HepG2 (cell line): ENCODE data around the gene SYNGAP1. TPM values are rescaled to one million over a fixed set of nuclear protein-coding genes. Genes with fewer than 3 reads are reported as not detected.

Experiments used
- ATAC-seq: fragments of 200-7000 bp; cut with Tn5 transposase; 3 replicates; pipeline ENCODE4 v1.9.1; 2020; ENCODE audit warnings: mild to moderate bottlenecking, moderate library complexity
- BruUV-seq: library from RNA; stranded (reverse); fragments of 400-500 nt; replicated peaks from 2 replicates; lab custom pipeline; 2021; lab: Mats Ljungman, UMichigan
- CTCF ChIA-PET: fragments of 300-600 bp; formaldehyde crosslinking; extraction: SDS; loops from one replicate; lab custom pipeline; 2021; ENCODE audit warnings: low total read pairs, inconsistent platforms, low intra/inter-chr PET ratio; lab: Yijun Ruan, JAX
- POLR2A ChIA-PET: fragments of 350-600 bp; sonication (Branson Sonifier 250); formaldehyde crosslinking; loops from one replicate; lab custom pipeline; 2020; ENCODE audit warnings: antibody characterized with exemption, inconsistent platforms; lab: Yijun Ruan, JAX
- DNase-seq: peaks from one replicate; pipeline ENCODE4 v3.0.0-alpha.2; 2015; ENCODE audit warnings: low spot score
- FAIRE-seq: peaks from 3 replicates; lab custom pipeline; 2011; peaks lifted over from hg19 to GRCh38; lab: Jason Lieb, UNC
- H2AFZ ChIP-seq: one replicate; pipeline ENCODE4 v1.6.1; 2011; ENCODE audit warnings: low read length, inconsistent platforms
- H3K27ac ChIP-seq: fragments of 300-600 bp; 3 replicates; pipeline ENCODE4 v1.8.0; 2011; ENCODE audit warnings: mixed run types, mild to moderate bottlenecking, mixed read lengths, low read length, inconsistent platforms; ENCODE audit not compliant: insufficient read depth; ENCODE audit errors: extremely low read length
- H3K27me3 ChIP-seq, 2 experiments: fragments of 200-600 bp in 1 of 2; 2 replicates in 1 of 2; 3 replicates in 1 of 2; pipeline versions ENCODE4 v1.6.0 to v1.8.0; 2011; ENCODE audit warnings: low read length in 2 of 2, mild to moderate bottlenecking in 2 of 2, moderate library complexity in 2 of 2, inconsistent platforms in 1 of 2; ENCODE audit not compliant: insufficient read depth in 2 of 2, control insufficient read depth in 1 of 2
- H3K36me3 ChIP-seq, 2 experiments: fragments of 200-600 bp in 1 of 2; replicated peaks in 1 of 2; 2 replicates in 1 of 2; 3 replicates in 1 of 2; pipeline versions ENCODE4 v1.5.1 to v1.8.0; 2011; ENCODE audit warnings: low read length in 2 of 2, inconsistent platforms in 1 of 2; ENCODE audit not compliant: insufficient read depth in 2 of 2, control insufficient read depth in 1 of 2
- H3K4me1 ChIP-seq: 2 replicates; pipeline ENCODE4 v1.5.1; 2012; ENCODE audit warnings: low read length, inconsistent platforms; ENCODE audit not compliant: insufficient read depth
- H3K4me2 ChIP-seq: 2 replicates; pipeline ENCODE4 v1.6.0; 2011; ENCODE audit warnings: low read depth, low read length, inconsistent platforms
- H3K4me3 ChIP-seq, 3 experiments: fragments of 200-600 bp in 1 of 3; sonication (generic), shearing (Covaris generic) in 1 of 3; replicated peaks in 1 of 3; 2 replicates each; pipeline ENCODE4 v1.5.1; 2011 to 2016; ENCODE audit warnings: low read length in 3 of 3, inconsistent platforms in 2 of 3, low read depth in 2 of 3, mild to moderate bottlenecking in 2 of 3, control low read depth in 1 of 3, mixed read lengths in 1 of 3; ENCODE audit not compliant: insufficient read depth in 1 of 3
- H3K79me2 ChIP-seq: one replicate; pipeline ENCODE4 v1.6.1; 2011; ENCODE audit warnings: low read length, inconsistent platforms; ENCODE audit not compliant: insufficient read depth
- H3K9ac ChIP-seq: 2 replicates; pipeline ENCODE4 v1.6.0; 2011; ENCODE audit warnings: mild to moderate bottlenecking, low read depth, low read length, inconsistent platforms; ENCODE audit not compliant: insufficient read depth
- H3K9me3 ChIP-seq: 2 replicates; pipeline ENCODE4 v1.5.1; 2012; ENCODE audit warnings: mild to moderate bottlenecking, low read length
- H4K20me1 ChIP-seq: 2 replicates; pipeline ENCODE4 v1.6.0; 2011; ENCODE audit warnings: inconsistent platforms, mild to moderate bottlenecking, low read length, moderate library complexity; ENCODE audit not compliant: insufficient read depth
- DMTF1 ChIP-seq: sonication (generic); formaldehyde crosslinking; IDR thresholded peaks from 2 replicates; pipeline ENCODE4 v1.4.0; 2020; ENCODE audit warnings: mild to moderate bottlenecking, missing genetic modification reagents
- ESRRA ChIP-seq: sonication (generic); formaldehyde crosslinking; IDR thresholded peaks from 2 replicates; pipeline ENCODE4 v1.5.1; 2020; ENCODE audit warnings: mild to moderate bottlenecking, low read depth, missing genetic modification reagents
- FOXA3 ChIP-seq: IDR thresholded peaks from 2 replicates; pipeline ENCODE4 v1.6.1; 2016; ENCODE audit warnings: missing genetic modification reagents, missing compliant biosample characterization
- NR2F2 ChIP-seq: IDR thresholded peaks from 2 replicates; pipeline ENCODE4 v1.6.1; 2012; ENCODE audit warnings: low read depth, inconsistent platforms, borderline replicate concordance
- SAFB2 ChIP-seq: sonication (generic); formaldehyde crosslinking; IDR thresholded peaks from 2 replicates; pipeline ENCODE4 v1.5.1; 2020; ENCODE audit warnings: missing genetic modification reagents, low read depth, mild to moderate bottlenecking, borderline replicate concordance
- SOX13 ChIP-seq, 3 experiments: fragments of 450-650 bp in 1 of 3; sonication (generic) in 1 of 3; formaldehyde crosslinking in 1 of 3; IDR thresholded peaks in 2 of 3; conservative IDR thresholded peaks in 1 of 3; 2 replicates each; pipeline versions ENCODE4 v1.5.0 to v1.6.1; 2016 to 2020; ENCODE audit warnings: antibody characterized with exemption in 1 of 3, mild to moderate bottlenecking in 1 of 3, missing compliant biosample characterization in 1 of 3, missing genetic modification reagents in 1 of 3, moderate library complexity in 1 of 3
- YY1 ChIP-seq: IDR thresholded peaks from 2 replicates; pipeline ENCODE4 v1.6.1; 2011; ENCODE audit warnings: low read length, low read depth, moderate library complexity, mild to moderate bottlenecking; ENCODE audit not compliant: insufficient read depth, insufficient replicate concordance
- ZFP36L2 ChIP-seq: sonication (generic); formaldehyde crosslinking; IDR thresholded peaks from 2 replicates; pipeline ENCODE4 v1.4.0; 2020; ENCODE audit warnings: missing genetic modification reagents
- ZMYM3 ChIP-seq: sonication (generic); formaldehyde crosslinking; IDR thresholded peaks from 2 replicates; pipeline ENCODE4 v1.5.1; 2020; ENCODE audit warnings: mild to moderate bottlenecking, missing genetic modification reagents
- ZNF121 ChIP-seq: sonication (generic); formaldehyde crosslinking; IDR thresholded peaks from 2 replicates; pipeline ENCODE4 v1.5.0; 2020; ENCODE audit warnings: mild to moderate bottlenecking, missing genetic modification reagents
- ZNF143 ChIP-seq: sonication (generic); formaldehyde crosslinking; IDR thresholded peaks from 2 replicates; pipeline ENCODE4 v1.4.0; 2020; ENCODE audit warnings: missing genetic modification reagents
- ZNF367 ChIP-seq: sonication (generic); formaldehyde crosslinking; IDR thresholded peaks from 2 replicates; pipeline ENCODE4 v1.4.0; 2020; ENCODE audit warnings: missing genetic modification reagents, borderline replicate concordance
- ZNF724P ChIP-seq: sonication (generic); formaldehyde crosslinking; IDR thresholded peaks from 2 replicates; pipeline ENCODE4 v1.8.0; 2022; ENCODE audit warnings: missing genetic modification reagents, borderline replicate concordance
- ZNF747 ChIP-seq: sonication (generic); formaldehyde crosslinking; IDR thresholded peaks from 2 replicates; pipeline ENCODE4 v1.8.1; 2023; ENCODE audit warnings: missing genetic modification reagents, mild to moderate bottlenecking, borderline replicate concordance
- ZNF891 ChIP-seq: sonication (generic); formaldehyde crosslinking; IDR thresholded peaks from 2 replicates; pipeline ENCODE4 v1.5.0; 2020; ENCODE audit warnings: mild to moderate bottlenecking, missing genetic modification reagents
- ZSCAN25 ChIP-seq: sonication (generic); formaldehyde crosslinking; IDR thresholded peaks from 2 replicates; pipeline ENCODE4 v1.8.0; 2022; ENCODE audit warnings: mild to moderate bottlenecking, missing genetic modification reagents
- WGBS: methylation state at CpG from one replicate; pipeline ENCODE4 v1.1.6; 2017; ENCODE audit warnings: low lambda C conversion rate; 5-methylcytosine and 5-hydroxymethylcytosine counted together
- in situ Hi-C: cut with HindIII; loops from 2 replicates; pipeline ENCODE4 v1.10.0; 2017; ENCODE audit warnings: low pct_unique_long_range_greater_than_20kb; ENCODE audit not compliant: extremely low pct_ligation_motif_present
- intact Hi-C: fragments of 100-400 bp; cut with micrococcal nuclease; formaldehyde crosslinking; loops from one replicate; pipeline ENCODE4 v1.10.0; 2022; ENCODE audit not compliant: unreplicated experiment
- polyA plus RNA-seq, 8 experiments: library from polyadenylated mRNA; depleted of rRNA in 3 of 8; stranded (reverse) in 7 of 8; unstranded in 1 of 8; fragments of >200 nt; fragmentation: Illumina TruSeq in 4 of 8; extraction: Trizol in 4 of 8; gene quantifications; 2 replicates each; pipeline versions ENCODE4 v1.2.1 to v1.2.3, GENCODE V29; 2011 to 2016; ENCODE audit warnings: low read depth in 4 of 8, missing spikeins in 1 of 8, mixed read lengths in 1 of 8; ENCODE audit not compliant: insufficient read depth in 1 of 8
- total RNA-seq, 5 experiments: library from RNA; depleted of rRNA; stranded (reverse); fragments of >200 nt; fragmentation: Illumina TruSeq; extraction: Trizol; gene quantifications; 2 replicates each; pipeline ENCODE4 v1.2.3, GENCODE V29; 2016; ENCODE audit warnings: low read depth in 1 of 5

Gene SYNGAP1
- total and polyA plus RNA-seq, 2 of the 13 experiments (the other 11 are each of a cell fraction or from before 2014, with no cell fraction given) = 0.75 to 1.1 TPM

- TF ChIP-seq SAFB2 = no peak
- TF ChIP-seq ZNF143 (CRISPR knock-in tag) = peak; percentile 25; the same call in 1 of the 2 replicates
- 0 out of 2 replicates have a peak, but pooled peaks have one; percentile 2 for TF ChIP-seq ZNF891 (CRISPR knock-in tag)
- no peak for TF ChIP-seq ZNF724P (CRISPR knock-in tag)
- TF ChIP-seq ZNF121 (CRISPR knock-in tag) = no peak
- TF ChIP-seq ZFP36L2 (CRISPR knock-in tag) = no peak
- TF ChIP-seq ESRRA (CRISPR knock-in tag) = no peak; the same call in 1 of the 2 replicates
- TF ChIP-seq ZSCAN25 (CRISPR knock-in tag) = no peak
- TF ChIP-seq NR2F2 = no peak
- TF ChIP-seq ZNF367 (CRISPR knock-in tag) = peak; percentile 62
Observed at GRCh38 chr6:33391922-33392594, 27.8 kb upstream of the SYNGAP1 start (continued).

- Histone ChIP-seq H3K27ac (peak overlapping the region; percentile 82), H3K79me2 (peaks cover 54% of the 10 kb centered on the region), H3K36me3 (peaks cover 0 to 2% of the 10 kb centered on the region in 2 experiments; a peak in 2 of 5 replicates), H3K4me2 (peak overlapping the region; percentile 80), H4K20me1 (no peaks in the 10 kb centered on the region), H2AFZ (no peak overlapping the region), H3K4me3 (peak overlapping the region; percentile 83 to 95 (median 90)), H3K27me3 (no peaks in the 10 kb centered on the region; a peak in 1 of 5 replicates), H3K9me3 (no peaks in the 10 kb centered on the region), H3K4me1 (peaks cover 49% of the 10 kb centered on the region), H3K9ac (peak overlapping the region; percentile 90)
- ChIA-PET POLR2A (no interaction called here), CTCF (no interaction called here)
- FAIRE-seq (no peak), ATAC-seq (0 out of 3 replicates have a peak, but pooled peaks have one; percentile 8), DNase-seq (no peak)
- intact Hi-C loops (loop anchor here (5.0 kb wide), 1 partner anchor 195 kb away; no protein-coding TSS in a partner anchor), in situ Hi-C loops (no loop called here)
- 8% methylated on average over 5 of the region's 5 CpGs for WGBS
- no TSS peak for BruUV-seq
- TF ChIP-seq DMTF1 (CRISPR knock-in tag) (no peak), YY1 (no peak), FOXA3 (CRISPR knock-in tag) (0 out of 2 replicates have a peak, but pooled peaks have one; percentile 8), SOX13 (IDR thresholded peaks at IDR 0.05) (no peak), SOX13 (CRISPR knock-in tag; conservative IDR thresholded peaks at IDR 0.05 in 1 of 2, IDR thresholded peaks at IDR 0.05 in 1 of 2) (0 out of 4 replicates have a peak, but pooled peaks of 1 of the 2 experiments have one; percentile 1), ZMYM3 (CRISPR knock-in tag) (peak; percentile 42; the same call in 1 of the 2 replicates), ZNF747 (CRISPR knock-in tag) (0 out of 2 replicates have a peak, but pooled peaks have one; percentile 64)
Observed at GRCh38 chr6:33392595-33392948, 27.3 kb upstream of the SYNGAP1 start.
